Astrocyte of the spinal cord (primary cell): ENCODE measurements around the gene HOMEZ.
"Not testable (repeated sequence)": the region's sequence is repeated elsewhere in the genome, so short reads cannot be mapped to it uniquely, and the experiment has no call there.

Experiments used
- DNase-seq: peaks from one replicate; pipeline ENCODE4 v3.0.0; 2011; ENCODE audit warnings: low read depth, low spot score
- H3K4me3 ChIP-seq: 2 replicates; pipeline ENCODE4 v1.5.1; 2011; ENCODE audit warnings: low read depth, mild to moderate bottlenecking, low read length, moderate library complexity
- in situ Hi-C: cut with HindIII; loops from 2 replicates; pipeline ENCODE4 v1.10.0; 2017; ENCODE audit warnings: low sequenced_read_pairs
- TF ChIP-seq, protein P1 (sequence below): IDR thresholded peaks from 2 replicates; pipeline ENCODE4 v1.5.1; 2012; ENCODE audit warnings: low read depth, mild to moderate bottlenecking, low read length, inconsistent platforms

Gene HOMEZ

DNA sequence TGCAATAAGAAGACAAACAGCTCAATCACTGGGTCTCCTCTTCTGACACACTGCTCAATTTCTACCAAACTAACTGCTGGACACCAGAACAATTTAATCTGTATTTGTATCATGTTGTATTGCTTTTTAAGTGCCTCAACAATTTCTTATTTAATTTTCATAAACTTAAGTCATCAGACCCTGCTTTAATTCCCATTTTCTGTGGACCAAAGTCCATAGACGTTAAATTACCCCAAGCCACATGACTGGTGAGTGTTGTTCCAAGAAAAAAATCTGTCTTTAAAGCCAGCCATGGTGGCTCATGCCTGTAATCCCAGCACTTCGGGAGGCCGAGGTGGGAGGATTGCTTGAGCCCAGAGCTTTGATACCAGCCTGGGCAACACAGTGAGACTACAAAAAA lies 8.7 kb downstream of the HOMEZ start:
- TF ChIP-seq, protein P1, sequence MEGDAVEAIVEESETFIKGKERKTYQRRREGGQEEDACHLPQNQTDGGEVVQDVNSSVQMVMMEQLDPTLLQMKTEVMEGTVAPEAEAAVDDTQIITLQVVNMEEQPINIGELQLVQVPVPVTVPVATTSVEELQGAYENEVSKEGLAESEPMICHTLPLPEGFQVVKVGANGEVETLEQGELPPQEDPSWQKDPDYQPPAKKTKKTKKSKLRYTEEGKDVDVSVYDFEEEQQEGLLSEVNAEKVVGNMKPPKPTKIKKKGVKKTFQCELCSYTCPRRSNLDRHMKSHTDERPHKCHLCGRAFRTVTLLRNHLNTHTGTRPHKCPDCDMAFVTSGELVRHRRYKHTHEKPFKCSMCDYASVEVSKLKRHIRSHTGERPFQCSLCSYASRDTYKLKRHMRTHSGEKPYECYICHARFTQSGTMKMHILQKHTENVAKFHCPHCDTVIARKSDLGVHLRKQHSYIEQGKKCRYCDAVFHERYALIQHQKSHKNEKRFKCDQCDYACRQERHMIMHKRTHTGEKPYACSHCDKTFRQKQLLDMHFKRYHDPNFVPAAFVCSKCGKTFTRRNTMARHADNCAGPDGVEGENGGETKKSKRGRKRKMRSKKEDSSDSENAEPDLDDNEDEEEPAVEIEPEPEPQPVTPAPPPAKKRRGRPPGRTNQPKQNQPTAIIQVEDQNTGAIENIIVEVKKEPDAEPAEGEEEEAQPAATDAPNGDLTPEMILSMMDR, result no peak
- in situ Hi-C loops, result no loop called here
- H3K4me3 ChIP-seq, result no peak overlapping the region
- DNase-seq, result no peak

GRCh38 chr14:23275412-23275811 lies 10.5 kb downstream of the HOMEZ start:
- H3K4me3 ChIP-seq, result no peak overlapping the region
- TF ChIP-seq, protein P1, result no peak
- no peak for DNase-seq
- in situ Hi-C loops, result no loop called here

GRCh38 chr14:23269193-23269592 lies 16.7 kb downstream of the HOMEZ start:
- in situ Hi-C loops, result no loop called here
- no peak for DNase-seq
- H3K4me3 ChIP-seq, result no peak overlapping the region
- TF ChIP-seq, protein P1, result no peak

GRCh38 chr14:23260849-23261248 lies 25.1 kb downstream of the HOMEZ start:
- DNase-seq, in situ Hi-C loops, H3K4me3 ChIP-seq: not testable (repeated sequence)

GRCh38 chr14:23259426-23259825 lies 26.5 kb downstream of the HOMEZ start:
- H3K4me3 ChIP-seq, result no peak overlapping the region
- in situ Hi-C loops, result no loop called here
- TF ChIP-seq, protein P1, result no peak
- DNase-seq, result no peak

DNA sequence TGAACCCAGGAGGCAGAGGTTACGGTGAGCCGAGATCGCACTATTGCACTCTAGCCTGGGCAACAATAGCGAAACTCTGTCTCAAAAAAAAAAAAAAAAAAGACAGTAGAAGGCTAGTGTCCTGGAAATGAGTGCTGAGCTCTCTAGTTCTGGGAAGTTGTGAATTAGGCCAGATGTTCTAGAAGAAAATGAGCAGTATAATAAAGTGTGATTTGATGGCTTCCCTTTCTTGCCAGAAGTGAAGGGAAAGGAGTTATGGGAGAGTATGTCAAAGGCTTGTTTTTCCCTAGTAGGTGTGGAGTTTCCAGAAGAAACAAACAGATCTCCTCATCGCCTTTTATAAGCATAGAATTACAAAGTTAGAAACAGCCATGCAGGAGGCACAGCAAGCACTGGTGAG lies 27.7 kb downstream of the HOMEZ start:
- TF ChIP-seq, protein P1, result no peak
- in situ Hi-C loops, result no loop called here
- no peak for DNase-seq
- H3K4me3 ChIP-seq, result no peak overlapping the region

DNA sequence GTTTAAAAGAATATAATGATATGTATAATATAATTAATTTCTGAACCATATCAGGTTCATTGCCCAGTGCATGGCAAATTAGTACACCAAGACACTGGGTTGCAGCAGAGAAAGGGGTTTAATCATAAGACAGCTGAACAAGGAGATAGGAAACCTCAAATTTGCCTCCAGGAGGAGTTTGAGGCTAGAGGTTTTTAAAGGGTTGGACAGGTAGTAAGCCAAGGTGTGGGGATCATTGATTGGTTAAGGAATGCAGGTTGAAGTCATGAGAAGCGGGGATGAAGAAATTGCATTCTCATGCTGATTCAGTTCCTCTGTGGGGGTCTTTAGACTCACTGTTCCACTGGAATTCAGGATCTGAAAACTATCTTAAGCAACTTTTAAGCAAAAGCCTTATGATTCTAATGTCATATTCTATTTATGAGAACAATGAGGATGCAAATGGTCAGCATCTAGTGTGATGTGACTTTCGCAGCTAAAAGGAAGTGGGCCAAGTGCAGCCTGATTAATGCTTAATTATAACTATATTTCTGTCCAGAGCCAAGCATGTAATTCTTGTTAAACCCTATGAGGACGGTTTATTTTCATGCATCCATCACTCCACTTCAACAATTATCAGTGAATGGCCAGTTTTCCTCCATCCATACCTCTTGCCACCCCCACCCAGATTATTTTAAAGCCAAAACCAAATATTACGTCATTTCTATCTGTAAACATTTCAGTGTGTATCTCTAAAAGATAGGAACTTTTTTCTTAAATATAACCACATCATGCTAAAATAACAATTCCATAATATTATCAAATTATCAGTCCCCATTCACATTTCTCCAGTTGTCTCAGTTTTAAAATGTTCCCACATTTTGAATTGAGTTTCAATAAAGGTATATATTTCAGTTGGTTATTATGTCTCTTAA lies 33.3 kb downstream of the HOMEZ start:
- TF ChIP-seq, protein P1, result no peak
- DNase-seq, result no peak
- H3K4me3 ChIP-seq, result no peak overlapping the region
- in situ Hi-C loops, result no loop called here
